Measurements from ENCODE around the gene ETFA.

Gene ETFA

GRCh38 chr15:76311100-76311953 is at the start of gene ETFA:
Gene ETFA, minus strand, starts transcription at chr15:76311469. Its CDS starts 81 bp downstream, at chr15:76311388.
- peak; percentile 94 for DNase-seq

DNA sequence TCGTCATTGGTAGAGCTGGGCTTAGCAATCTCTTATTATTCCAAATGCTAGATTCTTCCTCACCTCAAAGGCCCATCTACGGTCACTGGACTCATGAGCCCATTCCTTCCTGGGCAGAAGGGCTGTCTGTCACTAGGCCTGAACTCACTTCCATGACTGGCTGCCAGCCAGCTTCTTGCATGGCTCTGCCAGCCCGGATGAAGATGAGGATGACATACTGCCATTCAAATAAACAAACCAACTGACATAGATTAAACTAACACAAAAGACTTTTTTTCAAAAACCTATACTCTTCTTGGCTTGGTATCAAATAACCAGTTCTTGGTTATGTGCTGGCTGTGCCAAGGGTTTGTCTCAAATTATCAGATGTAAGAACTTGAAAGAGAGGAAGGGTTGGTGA is 49.1 kb upstream of the ETFA start:
- DNase-seq = no peak

- no peak for DNase-seq
Measured at GRCh38 chr15:76359152-76359551, 47.9 kb upstream of the ETFA start.

- DNase-seq = no peak
Measured at GRCh38 chr15:76358453-76358852, 47.2 kb upstream of the ETFA start.

DNA sequence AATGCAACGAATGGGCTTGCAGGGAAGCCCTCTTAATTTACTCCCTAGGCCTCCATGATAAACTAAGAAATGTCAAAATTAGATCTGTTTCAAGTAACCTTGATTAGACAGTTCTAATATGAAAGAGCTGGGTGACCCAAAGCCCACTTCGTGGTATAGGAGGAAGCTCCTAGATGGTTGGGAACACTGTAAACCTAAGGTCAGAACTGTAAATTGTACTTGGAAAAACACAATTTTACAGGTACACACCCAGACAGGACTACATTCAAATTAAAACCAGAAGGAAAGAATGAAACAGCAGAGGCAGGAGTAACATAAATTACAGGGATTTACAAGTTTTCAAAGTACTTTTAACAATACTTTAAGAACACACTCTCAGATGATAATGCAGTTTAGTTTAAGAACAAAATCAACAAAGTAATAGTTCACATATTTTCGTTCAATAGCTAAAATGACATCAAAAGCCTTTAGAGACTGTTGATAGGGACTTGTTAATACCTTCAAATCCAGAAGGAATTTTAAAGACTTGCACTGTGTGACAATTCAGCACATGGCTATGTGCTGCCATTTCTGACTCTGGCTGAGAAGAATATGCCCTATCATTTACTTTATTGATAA is 43.7 kb upstream of the ETFA start:
- DNase-seq = no peak

DNA sequence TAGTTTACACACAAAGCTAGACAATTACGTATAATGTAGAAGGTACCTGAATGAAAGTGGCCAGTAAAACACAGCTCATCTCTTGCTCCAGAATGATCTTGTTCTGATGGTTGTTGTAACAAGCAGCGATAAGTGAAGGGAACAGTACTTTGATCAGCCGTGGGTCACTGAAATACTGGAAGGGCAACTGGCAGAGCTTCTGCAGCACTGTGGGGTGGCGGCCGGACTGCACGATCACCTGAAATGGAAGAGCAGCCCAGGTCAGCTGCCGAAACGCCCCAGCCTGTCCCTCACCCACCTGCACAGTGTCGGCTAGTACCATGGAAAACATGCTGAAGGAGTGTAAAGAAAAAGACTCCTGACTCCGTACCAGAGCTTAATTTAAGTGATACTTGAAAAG is 42.6 kb upstream of the ETFA start:
- no peak for DNase-seq

DNA sequence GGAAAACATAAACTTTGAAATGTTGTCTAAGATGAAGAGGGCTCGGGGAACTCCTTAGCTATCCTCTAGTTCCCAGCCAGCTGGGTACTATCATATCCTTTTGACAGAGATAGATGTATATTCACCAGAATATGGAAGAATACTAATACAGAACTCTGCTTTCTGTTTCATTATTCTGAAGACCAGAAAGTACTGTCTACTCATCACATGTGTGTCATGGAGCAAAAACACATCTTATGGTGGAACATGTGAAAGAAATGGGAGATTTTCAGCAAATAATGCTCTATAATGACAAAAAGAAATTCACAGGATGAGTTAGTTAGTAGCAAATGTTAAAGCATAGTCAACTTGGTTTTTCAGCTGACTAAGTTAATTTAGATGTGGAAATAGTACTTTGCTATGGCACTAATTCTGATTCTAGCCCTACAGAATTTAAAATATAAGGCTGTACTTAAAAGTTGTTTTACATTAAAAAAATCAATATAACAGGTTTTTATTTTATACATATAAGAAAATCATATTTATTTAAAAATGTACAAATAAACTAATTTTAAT is 41.8 kb upstream of the ETFA start:
- no peak for DNase-seq

DNA sequence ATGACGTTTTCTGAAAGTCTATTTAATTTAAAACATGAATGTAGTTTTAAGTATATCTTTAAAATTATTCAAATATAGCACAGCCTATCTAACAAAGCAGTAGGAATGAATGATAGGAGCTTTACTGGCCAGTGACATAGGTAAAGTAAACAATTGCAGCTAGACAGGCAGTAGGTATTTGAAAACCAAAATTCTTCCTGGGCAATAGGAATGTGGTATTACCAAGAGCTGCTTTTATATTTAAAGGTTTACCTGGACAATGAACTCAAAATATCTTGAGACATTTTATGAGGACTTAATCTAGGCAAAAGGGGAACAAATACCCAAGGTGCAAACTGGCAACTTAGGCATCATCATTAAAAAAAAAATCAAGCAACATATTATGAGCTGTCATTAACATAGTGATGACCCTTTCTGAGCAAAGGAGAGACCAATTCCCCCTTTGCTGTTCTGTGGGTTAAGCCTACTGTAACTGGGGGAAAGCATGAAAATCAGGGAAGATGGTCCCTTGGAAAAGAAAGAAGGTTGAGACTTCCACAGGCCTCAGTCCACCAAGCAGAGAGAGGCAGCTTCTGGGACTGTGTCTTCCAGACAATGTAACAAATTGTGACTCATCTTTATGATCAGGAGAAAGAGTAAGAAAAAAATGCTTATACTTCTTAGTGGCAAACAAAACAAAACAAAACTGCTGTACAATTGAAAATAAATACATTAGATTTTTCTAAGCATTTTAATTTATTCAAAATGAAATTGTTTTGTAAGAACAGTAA is 38.2 kb upstream of the ETFA start:
- DNase-seq = no peak

- DNase-seq = no peak
Measured at GRCh38 chr15:76347482-76348055, 36.3 kb upstream of the ETFA start.

GRCh38 chr15:76346669-76347481 is 35.6 kb upstream of the ETFA start:
- no peak for DNase-seq

DNA sequence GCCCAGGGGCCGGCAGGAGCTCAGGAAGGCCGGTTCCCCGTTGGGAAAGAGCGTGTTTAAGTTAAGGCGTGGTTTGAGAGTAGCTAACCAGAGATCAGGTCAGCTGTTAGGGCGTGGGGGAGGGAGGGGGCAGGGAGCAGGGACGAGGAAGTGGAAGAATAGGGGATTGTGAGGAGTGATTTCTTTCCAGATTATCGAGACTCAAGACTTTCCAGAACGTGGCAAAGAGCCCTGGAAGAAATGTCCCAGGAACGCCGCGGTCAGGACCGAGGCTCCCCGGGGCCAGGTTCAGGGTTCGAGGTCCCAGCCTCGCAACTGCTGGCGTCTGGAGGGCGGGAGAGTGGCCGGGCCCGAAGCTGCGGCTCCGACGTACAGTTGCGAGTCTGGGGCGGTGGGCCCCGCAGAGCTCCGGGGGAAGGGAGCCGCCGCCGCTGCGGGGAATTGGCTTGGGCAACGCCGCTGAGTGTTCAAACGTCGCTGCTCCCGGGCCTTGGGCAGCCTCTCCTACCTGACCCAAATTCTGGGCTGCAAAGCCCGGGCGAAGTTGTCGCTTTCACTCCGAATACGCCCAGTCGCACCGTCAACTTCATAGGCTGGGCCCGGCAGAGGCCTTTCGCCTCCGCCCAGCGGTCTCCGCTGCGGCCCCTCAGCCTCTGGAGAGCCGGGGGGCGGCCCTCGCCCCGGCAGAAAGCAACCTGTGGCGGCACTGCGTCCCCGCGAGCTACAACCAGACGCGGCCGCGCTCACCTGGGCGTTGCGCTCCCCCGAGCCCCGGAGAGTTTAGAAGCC is 34.8 kb upstream of the ETFA start:
- no peak for DNase-seq

DNA sequence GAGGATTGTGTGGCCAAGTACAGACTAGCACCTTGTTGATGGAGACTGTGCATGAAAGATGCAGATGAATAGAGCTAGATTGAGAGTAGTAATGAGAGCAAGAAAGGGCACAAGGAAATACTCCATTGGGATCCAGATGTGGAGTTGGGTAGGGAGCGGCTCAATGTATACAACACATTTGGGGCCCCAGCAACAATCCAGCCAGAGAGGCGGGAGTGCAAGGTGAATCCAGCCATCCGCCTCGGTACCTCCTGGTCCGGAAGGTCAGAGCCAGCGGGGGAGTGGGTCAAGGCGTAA is 34.3 kb upstream of the ETFA start:
- no peak for DNase-seq

GRCh38 chr15:76344893-76345582 is 33.8 kb upstream of the ETFA start:
- DNase-seq = no peak

DNA sequence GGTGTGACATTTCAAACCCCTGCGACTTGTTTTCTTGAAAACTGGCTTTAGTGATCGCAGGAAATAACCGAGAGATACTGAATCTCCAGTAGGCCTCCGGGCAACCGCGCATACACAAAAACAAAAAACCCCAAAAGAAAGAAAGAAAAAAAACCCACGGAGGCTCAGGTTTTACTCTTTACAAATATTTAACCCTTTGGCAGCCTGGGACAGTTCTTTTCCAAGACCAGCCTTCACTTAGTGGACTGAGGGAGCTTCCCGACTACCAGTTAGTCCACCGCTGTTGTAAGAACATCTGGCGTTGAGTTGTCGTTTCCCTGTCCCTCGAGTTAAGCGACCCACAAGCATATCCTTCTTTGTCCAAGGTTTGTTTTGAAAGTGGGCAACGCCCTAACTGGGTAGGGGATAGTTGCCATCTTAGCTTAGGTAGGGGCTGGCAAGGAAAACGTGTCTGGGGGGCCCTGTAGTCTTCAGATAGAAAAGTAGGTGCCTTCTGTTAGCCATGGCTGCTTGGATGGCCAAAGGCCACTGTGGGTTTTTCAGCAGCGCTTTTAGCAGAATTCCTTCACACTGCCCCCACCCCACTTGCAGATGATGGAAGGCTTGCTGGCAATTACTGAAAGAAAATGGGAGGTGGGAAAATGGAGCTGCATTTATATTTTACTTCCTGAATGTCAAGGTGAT is 32.2 kb upstream of the ETFA start:
- no peak for DNase-seq

DNA sequence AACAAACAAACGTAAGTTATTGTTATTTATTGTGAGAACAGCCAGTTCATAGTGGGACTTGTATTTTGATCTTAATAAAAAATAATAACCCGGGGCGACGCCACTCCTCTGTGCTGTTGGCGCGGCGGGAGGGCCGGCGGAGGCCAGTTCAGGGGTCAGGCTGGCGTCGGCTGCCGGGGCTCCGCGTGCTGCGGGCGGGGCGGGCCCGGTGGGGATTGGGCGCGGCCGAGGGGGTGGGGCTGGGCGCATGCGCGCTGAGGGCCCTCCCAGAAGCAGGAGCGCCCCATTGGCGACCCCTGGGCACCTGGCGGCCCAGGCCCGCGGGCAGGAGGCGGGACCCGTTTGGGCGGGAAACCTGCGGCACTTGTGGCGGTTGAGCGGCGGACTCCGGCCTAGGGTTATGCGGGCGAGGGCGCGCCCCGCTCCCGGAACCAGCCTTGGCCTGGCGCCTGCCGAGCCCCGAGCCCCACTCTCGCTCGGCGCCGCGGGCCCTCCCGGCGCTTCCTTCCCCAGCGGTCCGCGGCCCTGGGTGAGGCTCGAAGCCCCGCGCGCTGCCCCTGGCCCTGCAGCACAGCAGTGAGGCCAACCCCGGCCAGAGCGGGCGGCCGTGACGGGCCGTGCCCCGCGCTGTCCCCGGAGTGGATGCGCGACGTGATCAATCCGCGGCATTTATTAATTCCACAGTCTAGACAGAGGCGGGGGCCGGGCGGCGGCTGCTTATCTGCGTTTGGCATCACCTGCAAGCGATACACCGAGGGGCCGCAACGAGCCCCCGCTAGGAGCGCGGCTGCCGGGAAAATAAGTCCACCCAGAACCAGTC is 31.3 kb upstream of the ETFA start:
- no peak for DNase-seq

DNA sequence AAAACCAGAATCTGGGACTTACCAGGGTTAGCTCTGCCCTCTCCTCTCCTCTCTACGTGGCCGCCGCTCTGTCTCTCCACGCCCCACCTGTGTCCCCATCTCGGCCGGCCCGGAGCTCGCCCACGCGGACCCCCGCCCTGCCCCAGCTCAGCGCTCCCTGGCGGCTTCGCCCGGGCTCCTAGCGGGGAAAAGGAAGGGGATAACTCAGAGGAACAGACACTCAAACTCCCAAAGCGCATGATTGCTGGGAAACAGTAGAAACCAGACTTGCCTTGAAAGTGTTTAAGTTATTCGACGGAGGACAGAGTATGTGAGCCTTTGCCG is 30.8 kb upstream of the ETFA start:
- no peak for DNase-seq

- no peak for DNase-seq
Measured at GRCh38 chr15:76341366-76342057, 30.2 kb upstream of the ETFA start.

DNA sequence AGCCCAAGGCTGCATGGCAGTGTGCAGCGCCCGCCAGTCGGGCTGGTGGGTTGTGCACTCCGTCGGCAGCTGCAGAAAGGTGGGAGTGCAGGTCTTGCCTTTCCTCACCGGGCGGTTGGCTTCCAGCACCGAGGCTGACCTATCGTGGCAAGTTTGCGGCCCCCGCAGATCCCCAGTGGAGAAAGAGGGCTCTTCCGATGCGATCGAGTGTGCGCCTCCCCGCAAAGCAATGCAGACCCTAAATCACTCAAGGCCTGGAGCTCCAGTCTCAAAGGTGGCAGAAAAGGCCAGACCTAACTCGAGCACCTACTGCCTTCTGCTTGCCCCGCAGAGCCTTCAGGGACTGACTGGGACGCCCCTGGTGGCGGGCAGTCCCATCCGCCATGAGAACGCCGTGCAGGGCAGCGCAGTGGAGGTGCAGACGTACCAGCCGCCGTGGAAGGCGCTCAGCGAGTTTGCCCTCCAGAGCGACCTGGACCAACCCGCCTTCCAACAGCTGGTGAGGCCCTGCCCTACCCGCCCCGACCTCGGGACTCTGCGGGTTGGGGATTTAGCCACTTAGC is 29.6 kb upstream of the ETFA start:
- DNase-seq = no peak
